Panc1 (cell line): ENCODE results near the gene ABCB6. TPM values are rescaled to one million over a fixed set of nuclear protein-coding genes. Genes with fewer than 3 reads are reported as not detected.

Source experiments
- ATAC-seq: fragments of 200-7000 bp; cut with Tn5 transposase; 2 replicates; pipeline ENCODE4 v1.9.1; 2020; ENCODE audit warnings: mild to moderate bottlenecking, moderate library complexity
- BruUV-seq: library from RNA; stranded (reverse); fragments of 400-500 nt; replicated peaks from 2 replicates; lab custom pipeline; 2021; lab: Mats Ljungman, UMichigan
- CTCF ChIA-PET: fragments of 300-600 bp; sonication (Branson Sonifier 250); formaldehyde crosslinking; loops from one replicate; lab custom pipeline; 2022; ENCODE audit warnings: antibody characterized with exemption; lab: Charles Lee
- POLR2A ChIA-PET: fragments of 300-600 bp; sonication (Branson Sonifier 250); formaldehyde crosslinking; loops from one replicate; lab custom pipeline; 2022; ENCODE audit warnings: antibody characterized with exemption; lab: Charles Lee
- DNase-seq: peaks from one replicate; pipeline ENCODE4 v3.0.0-alpha.2; 2010; ENCODE audit warnings: low read depth, low spot score
- H3K27ac ChIP-seq: 2 replicates; pipeline ENCODE4 v1.5.1; 2011; ENCODE audit warnings: mild to moderate bottlenecking, low read length, inconsistent platforms
- H3K27me3 ChIP-seq: fragments of 200-500 bp; sonication (Bioruptor generic); 2 replicates; pipeline ENCODE4 v1.6.0; 2014; ENCODE audit warnings: low read length, inconsistent platforms; ENCODE audit not compliant: control insufficient read depth, insufficient read depth
- H3K36me3 ChIP-seq: fragments of 200-500 bp; sonication (Bioruptor generic); 2 replicates; pipeline ENCODE4 v1.5.1; 2014; ENCODE audit warnings: inconsistent platforms, mild to moderate bottlenecking, low read length, moderate library complexity; ENCODE audit not compliant: control insufficient read depth, insufficient read depth
- H3K4me1 ChIP-seq: 2 replicates; pipeline ENCODE4 v1.5.1; 2011; ENCODE audit warnings: inconsistent platforms, mild to moderate bottlenecking, low read length, moderate library complexity; ENCODE audit not compliant: control insufficient read depth, insufficient read depth
- H3K4me3 ChIP-seq, 2 experiments: 2 replicates each; pipeline ENCODE4 v1.5.1; 2011 to 2012; ENCODE audit warnings: low read depth in 2 of 2, low read length in 2 of 2, mild to moderate bottlenecking in 2 of 2, inconsistent platforms in 1 of 2, moderate library complexity in 1 of 2
- H3K9me3 ChIP-seq: fragments of 200-500 bp; sonication (Bioruptor generic); 2 replicates; pipeline ENCODE4 v1.5.1; 2014; ENCODE audit warnings: low read depth, mild to moderate bottlenecking, inconsistent platforms, low read length, moderate library complexity; ENCODE audit not compliant: control insufficient read depth, insufficient read depth
- CTCF ChIP-seq: fragments of 450-650 bp; IDR thresholded peaks from 2 replicates; pipeline ENCODE4 v1.5.1; 2017; ENCODE audit warnings: mild to moderate bottlenecking
- POLR2AphosphoS5 ChIP-seq: IDR thresholded peaks from 2 replicates; pipeline ENCODE4 v1.6.1; 2012; ENCODE audit warnings: mild to moderate bottlenecking, low read depth, low read length, moderate library complexity
- REST ChIP-seq, 2 experiments: IDR thresholded peaks; 2 replicates each; pipeline ENCODE4 v1.6.1; 2011 to 2012; ENCODE audit warnings: low read depth in 2 of 2, control low read depth in 1 of 2, low read length in 1 of 2, mild to moderate bottlenecking in 1 of 2, moderate library complexity in 1 of 2; ENCODE audit not compliant: insufficient read depth in 1 of 2
- SIN3A ChIP-seq: IDR thresholded peaks from 2 replicates; pipeline ENCODE4 v1.6.1; 2012; ENCODE audit warnings: low read depth, mild to moderate bottlenecking, low read length, moderate library complexity, borderline replicate concordance; ENCODE audit not compliant: insufficient read depth
- TCF7L2 ChIP-seq: IDR thresholded peaks from 2 replicates; pipeline ENCODE4 v1.6.1; 2011; ENCODE audit warnings: mild to moderate bottlenecking, low read depth, low read length, inconsistent platforms
- in situ Hi-C: cut with HindIII; loops from 2 replicates; pipeline ENCODE4 v1.10.0; 2016; ENCODE audit warnings: low sequenced_read_pairs, low pct_unique_long_range_greater_than_20kb
- intact Hi-C: fragments of 100-400 bp; cut with micrococcal nuclease; formaldehyde crosslinking; loops from one replicate; pipeline ENCODE4 v1.10.0; 2022; ENCODE audit not compliant: unreplicated experiment
- total RNA-seq: library from RNA; stranded (reverse); gene quantifications from one replicate; pipeline ENCODE4 v1.2.1, GENCODE V29; 2021; ENCODE audit not compliant: unreplicated experiment

The ABCB6 gene
- total RNA-seq, 1 experiment from 2014 or later: 19.0 TPM

GRCh38 chr2:219216535-219216915, 2.2 kb downstream of the ABCB6 start:
- no peak overlapping the region for H3K4me3 ChIP-seq
- in situ Hi-C loops: no loop called here
- H3K9me3 ChIP-seq: no peaks in the 10 kb centered on the region
- no peak for ATAC-seq
- H3K36me3 ChIP-seq: 0 out of 2 replicates have a peak, but pooled peaks cover 2% of the 10 kb centered on the region
- no peak overlapping the region for H3K27ac ChIP-seq
- DNase-seq: no peak
- intact Hi-C loops: loop anchor here (10.0 kb wide), 1 partner anchor 52 kb away; the partner anchor contains the start of gene NHEJ1
- ChIA-PET POLR2A (interaction anchor here (0.6 to 0.7 kb wide), 2 partner anchors 10 to 42 kb away, joined by 3 to 4 read pairs; no protein-coding TSS in a partner anchor), CTCF (no interaction called here)
- BruUV-seq: no TSS peak
- H3K27me3 ChIP-seq: no peaks in the 10 kb centered on the region
- peaks cover 10% of the 10 kb centered on the region for H3K4me1 ChIP-seq
- TF ChIP-seq POLR2AphosphoS5 (no peak), TCF7L2 (no peak), CTCF (no peak), SIN3A (no peak), REST (IDR thresholded peaks at IDR 0.05; ENCODE audit: insufficient read depth in 1 of 2, low read depth in 2 of 2, low read length in 1 of 2) (no peak)

- CTCF ChIA-PET: no interaction called here
- Histone ChIP-seq H3K4me3 (no peak overlapping the region), H3K27ac (no peak overlapping the region), H3K9me3 (no peaks in the 10 kb centered on the region), H3K4me1 (peaks cover 10% of the 10 kb centered on the region), H3K36me3 (0 out of 2 replicates have a peak, but pooled peaks cover 2% of the 10 kb centered on the region), H3K27me3 (no peaks in the 10 kb centered on the region)
- POLR2A ChIA-PET: interaction anchor here (0.7 kb wide), 1 partner anchor 10 kb away, joined by 3 read pairs; no protein-coding TSS in a partner anchor
- intact Hi-C loops: loop anchor here (10.0 kb wide), 1 partner anchor 51 kb away; the partner anchor contains the start of gene NHEJ1
- in situ Hi-C loops: no loop called here
- no TSS peak for BruUV-seq
- no peak for ATAC-seq
- no peak for TF ChIP-seq CTCF
- no peak for TF ChIP-seq POLR2AphosphoS5
- no peak for TF ChIP-seq SIN3A
- no peak for TF ChIP-seq REST (IDR thresholded peaks at IDR 0.05; ENCODE audit: insufficient read depth in 1 of 2, low read depth in 2 of 2, low read length in 1 of 2)
- no peak for TF ChIP-seq TCF7L2
- no peak for DNase-seq
These were observed 2.8 kb downstream of the ABCB6 start for GRCh38 chr2:219215871-219216534.
